Activated CD4-positive, alpha-beta T cell treated with anti-CD3 and anti-CD28 coated beads, Interleukin-2, Interleukin-4, amounts not matched to agents 100 ng/mL and 50 ng/mL, durations not matched to agents 16 hours and 8 hours (primary cell): ENCODE results near the gene ZBTB20.
A peak's percentile ranks its signal among the peaks of the same experiment; 100 is the strongest.

Source experiments
- DNase-seq: peaks from one replicate; pipeline ENCODE4 v3.0.0-alpha.2; 2020; ENCODE audit warnings: low spot score

ZBTB20 gene

GRCh38 chr3:114476511-114476910 is 670.6 kb downstream of the ZBTB20 start:
- no peak for DNase-seq

GRCh38 chr3:114471478-114471877 is 675.6 kb downstream of the ZBTB20 start:
- no peak for DNase-seq

GRCh38 chr3:114469070-114469469 is 678.0 kb downstream of the ZBTB20 start:
- DNase-seq = no peak

GRCh38 chr3:114466816-114467215 is 680.3 kb downstream of the ZBTB20 start:
- DNase-seq = no peak

GRCh38 chr3:114466251-114466650 is 680.8 kb downstream of the ZBTB20 start:
- no peak for DNase-seq

GRCh38 chr3:114464548-114464947 is 682.5 kb downstream of the ZBTB20 start:
- peak; percentile 6 for DNase-seq

- no peak for DNase-seq
Observed at GRCh38 chr3:114462750-114463149, 684.3 kb downstream of the ZBTB20 start.

GRCh38 chr3:114460459-114460858 is 686.6 kb downstream of the ZBTB20 start:
- DNase-seq = no peak

GRCh38 chr3:114456742-114457141 is 690.3 kb downstream of the ZBTB20 start:
- DNase-seq = no peak

GRCh38 chr3:114455432-114455831 is 691.7 kb downstream of the ZBTB20 start:
- DNase-seq = no peak

GRCh38 chr3:114454551-114455251 is 692.4 kb downstream of the ZBTB20 start:
- DNase-seq = no peak

GRCh38 chr3:114453361-114453780 is 693.7 kb downstream of the ZBTB20 start:
- DNase-seq = no peak

GRCh38 chr3:114452937-114453336 is 694.2 kb downstream of the ZBTB20 start:
- no peak for DNase-seq

- no peak for DNase-seq
Observed at GRCh38 chr3:114452256-114452655, 694.8 kb downstream of the ZBTB20 start.

GRCh38 chr3:114451561-114452018 is 695.5 kb downstream of the ZBTB20 start:
- DNase-seq = no peak

- DNase-seq = no peak
Observed at GRCh38 chr3:114451051-114451451, 696.0 kb downstream of the ZBTB20 start.

- no peak for DNase-seq
Observed at GRCh38 chr3:114450008-114450596, 697.0 kb downstream of the ZBTB20 start.

GRCh38 chr3:114449271-114450007 is 697.6 kb downstream of the ZBTB20 start:
- DNase-seq = no peak

GRCh38 chr3:114447950-114448479 is 699.1 kb downstream of the ZBTB20 start:
- DNase-seq = no peak

- no peak for DNase-seq
Observed at GRCh38 chr3:114447545-114447944, 699.5 kb downstream of the ZBTB20 start.

GRCh38 chr3:114446600-114446999 is 700.5 kb downstream of the ZBTB20 start:
- DNase-seq = no peak

GRCh38 chr3:114445233-114445632 is 701.9 kb downstream of the ZBTB20 start:
- no peak for DNase-seq

- DNase-seq = no peak
Observed at GRCh38 chr3:114444216-114444615, 702.9 kb downstream of the ZBTB20 start.
